Head of caudate nucleus (tissue), 42 donors: ENCODE results near the gene WDR41.

Source experiments
- DNase-seq, 42 donors: peaks; one replicate each; pipeline versions ENCODE4 v3.0.0 to v3.0.0-alpha.2; 2020 to 2021; ENCODE audit warnings: mixed read lengths in 7 of 42
- intact Hi-C: fragments of 100-400 bp; cut with DNase I; formaldehyde crosslinking; loops from one replicate; pipeline ENCODE4 v1.15.0; 2022

WDR41 gene

DNA sequence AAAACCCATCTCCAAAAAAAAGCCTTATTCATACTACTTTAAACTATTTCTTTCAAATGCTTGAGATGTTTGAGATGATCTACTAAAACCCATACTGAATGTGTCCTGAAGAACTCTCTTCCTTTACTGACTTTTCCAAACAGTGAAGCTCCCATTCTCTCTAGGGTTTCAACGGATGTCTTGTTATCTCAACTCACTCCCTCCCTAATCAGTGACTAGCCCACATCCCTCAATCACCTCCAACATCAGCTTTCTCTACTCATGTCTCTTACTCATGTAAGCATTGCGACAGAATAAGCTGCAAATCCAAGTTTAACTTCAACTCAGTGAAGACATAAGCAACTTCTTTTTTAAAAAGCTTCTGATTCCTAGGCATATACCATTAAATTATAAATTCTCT lies 42.1 kb downstream of the WDR41 start:
- intact Hi-C loops, result no loop called here
- DNase-seq, result no peak

DNA sequence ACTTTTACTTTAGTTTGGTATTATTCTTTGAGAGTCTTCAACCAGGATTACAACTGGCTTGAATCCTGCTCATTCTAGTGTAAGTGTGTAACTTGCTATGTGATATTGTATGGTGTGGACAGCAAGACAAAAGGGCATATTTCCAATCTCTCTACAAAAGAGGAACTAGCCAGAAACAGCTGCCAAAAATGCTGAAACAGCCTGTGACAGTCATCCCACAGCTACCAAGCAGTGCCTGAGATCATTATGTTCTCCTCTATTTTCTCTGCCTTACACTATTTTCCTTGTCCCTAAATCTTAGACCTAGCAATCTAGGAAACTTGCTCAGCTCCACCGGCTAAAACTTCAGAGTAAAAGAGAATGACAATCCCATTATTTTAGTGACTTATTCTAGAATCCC lies 42.8 kb downstream of the WDR41 start:
- intact Hi-C loops, result no loop called here
- peak in 5 of 42 donors; percentile 8 to 54 (median 19) for DNase-seq

DNA sequence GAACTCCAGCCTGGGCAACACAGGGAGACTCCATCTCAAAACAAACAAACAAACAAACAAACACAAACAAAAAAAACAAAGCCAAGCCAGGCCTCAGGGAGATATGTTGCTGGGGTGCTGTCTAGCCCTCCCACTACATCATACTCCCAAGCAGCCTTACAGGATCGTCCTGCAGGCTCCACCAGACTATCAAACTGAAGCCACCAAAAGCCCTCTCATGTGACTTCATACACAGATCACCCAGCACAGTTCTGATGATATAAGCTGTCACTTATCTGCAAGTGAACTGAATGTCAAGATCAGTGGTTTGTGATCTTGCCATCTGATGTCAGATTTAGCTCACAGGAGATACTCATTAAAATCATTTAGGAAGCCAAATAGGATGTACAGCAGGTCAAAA lies 43.3 kb downstream of the WDR41 start:
- intact Hi-C loops, result no loop called here
- DNase-seq, result no peak

DNA sequence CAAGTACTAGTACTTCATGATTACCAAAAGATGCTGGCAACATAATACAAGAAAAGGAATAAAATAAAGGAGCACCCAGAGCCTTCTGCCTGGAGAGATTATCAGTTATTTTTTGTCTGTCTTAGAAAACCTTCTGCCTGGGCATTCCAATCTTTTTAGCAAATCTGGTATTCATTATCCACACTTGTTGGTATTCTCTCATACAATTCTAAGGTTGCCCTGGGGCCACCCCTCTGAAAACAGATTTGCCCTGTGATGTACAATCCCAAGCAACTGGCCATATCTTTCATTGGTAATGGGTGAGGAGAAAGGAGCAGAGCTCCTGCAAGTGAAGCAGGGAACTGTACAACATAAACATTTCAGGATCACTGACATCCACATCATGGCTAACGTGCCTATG lies 47.8 kb downstream of the WDR41 start:
- intact Hi-C loops, result no loop called here
- DNase-seq, result no peak

DNA sequence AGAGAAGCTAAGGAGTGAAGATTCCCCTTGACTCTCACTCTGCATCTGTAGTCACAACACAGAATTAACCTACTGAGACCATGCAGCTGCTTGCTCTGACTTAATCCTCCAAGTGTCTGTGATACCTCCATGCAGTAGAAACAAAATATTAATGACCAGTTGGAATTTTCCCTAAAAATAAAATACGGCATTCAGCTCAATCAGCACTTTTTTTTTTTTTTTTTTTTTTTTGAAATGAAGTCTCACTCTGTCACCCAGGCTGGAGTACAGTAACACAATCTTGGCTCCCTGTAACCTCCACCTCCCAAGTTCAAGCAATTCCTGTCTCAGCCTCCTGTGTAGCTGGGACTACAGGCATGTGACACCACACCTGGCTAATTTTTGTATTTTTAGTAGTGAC lies 48.4 kb downstream of the WDR41 start:
- no peak for DNase-seq
- intact Hi-C loops, result no loop called here

DNA sequence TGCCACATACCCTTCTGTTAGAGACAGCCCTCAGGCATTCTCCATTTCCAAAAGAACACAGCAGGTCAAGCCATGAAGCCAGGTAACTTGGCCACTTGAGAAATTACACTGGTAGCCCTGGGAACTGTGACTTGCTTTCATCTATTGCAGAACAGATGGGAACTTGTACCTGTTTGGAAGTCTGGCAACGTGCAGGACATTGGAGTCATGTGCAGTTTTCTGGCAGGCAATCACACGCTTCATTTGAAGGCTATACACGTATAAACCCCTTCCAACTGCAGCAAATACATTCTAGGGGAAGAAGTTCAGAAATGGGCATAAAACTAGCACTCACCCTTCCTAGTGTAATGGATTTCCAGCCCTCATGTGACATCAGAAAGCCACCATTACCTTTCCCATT lies 54.0 kb downstream of the WDR41 start:
- intact Hi-C loops, result no loop called here
- peak in 1 of 42 donors; percentile 20 for DNase-seq

DNA sequence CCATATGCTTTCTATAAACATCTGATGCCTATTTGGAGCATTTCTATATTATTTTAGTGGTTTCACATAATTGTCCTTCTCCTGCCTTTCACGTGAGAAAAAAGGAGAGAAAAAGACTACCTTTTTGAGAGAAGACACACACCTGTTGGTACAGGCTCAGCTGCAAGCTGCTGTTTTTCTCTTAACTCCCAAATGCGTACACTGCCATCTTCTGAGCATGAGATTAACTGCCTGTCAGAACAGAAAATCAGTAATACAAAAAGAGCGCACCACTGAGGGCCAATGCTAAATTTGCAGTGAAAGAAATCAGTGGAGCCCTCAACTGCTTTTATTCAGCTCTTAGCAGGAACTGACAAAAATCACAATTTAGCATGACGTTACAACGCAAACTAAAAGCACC lies 54.9 kb downstream of the WDR41 start:
- intact Hi-C loops, result no loop called here

DNA sequence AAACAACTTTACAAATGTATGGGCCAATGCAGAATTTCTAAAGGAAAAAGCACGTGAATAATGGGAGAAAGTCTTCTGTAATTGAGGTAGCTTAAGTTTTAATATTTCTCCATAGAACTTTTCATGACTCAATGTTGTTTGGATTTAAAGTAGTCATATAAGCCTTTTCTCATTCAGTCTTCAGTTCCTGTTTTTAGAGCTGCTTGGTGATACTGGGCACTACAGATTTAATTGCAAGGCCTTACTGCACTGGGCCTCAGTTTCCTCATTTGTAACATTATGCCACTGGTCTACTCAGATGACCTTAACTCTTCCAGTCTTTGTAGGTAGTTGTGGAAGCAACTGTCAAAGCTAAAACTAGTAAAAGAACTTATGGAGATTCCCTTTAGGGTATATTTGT lies 60.4 kb downstream of the WDR41 start:
- intact Hi-C loops, result no loop called here

More for the DNA sequence above, 54.9 kb downstream of the WDR41 start:
- DNase-seq, result peak in 20 of 42 donors; percentile 16 to 73 (median 50)

DNA sequence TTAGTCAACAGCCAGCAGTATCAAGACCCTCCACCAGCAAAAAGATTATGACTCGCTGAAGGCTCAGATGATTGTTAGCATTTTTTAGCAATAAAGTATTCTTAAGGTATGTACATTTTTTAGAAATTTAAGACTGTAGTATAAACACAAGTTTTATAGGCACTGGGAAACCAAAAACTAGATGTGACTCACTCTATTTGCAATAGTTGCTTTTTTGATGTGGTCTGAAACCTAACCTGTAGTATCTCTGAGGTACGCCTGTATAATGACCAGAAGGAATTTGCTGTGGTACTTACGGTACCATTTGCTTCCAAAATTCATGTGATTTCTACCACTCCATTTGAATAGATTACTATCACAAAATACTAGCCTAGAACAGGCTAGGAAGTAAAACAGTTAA lies 60.8 kb downstream of the WDR41 start:
- intact Hi-C loops, result no loop called here
- DNase-seq, result no peak

More for the DNA sequence above, 60.4 kb downstream of the WDR41 start:
- DNase-seq, result no peak

DNA sequence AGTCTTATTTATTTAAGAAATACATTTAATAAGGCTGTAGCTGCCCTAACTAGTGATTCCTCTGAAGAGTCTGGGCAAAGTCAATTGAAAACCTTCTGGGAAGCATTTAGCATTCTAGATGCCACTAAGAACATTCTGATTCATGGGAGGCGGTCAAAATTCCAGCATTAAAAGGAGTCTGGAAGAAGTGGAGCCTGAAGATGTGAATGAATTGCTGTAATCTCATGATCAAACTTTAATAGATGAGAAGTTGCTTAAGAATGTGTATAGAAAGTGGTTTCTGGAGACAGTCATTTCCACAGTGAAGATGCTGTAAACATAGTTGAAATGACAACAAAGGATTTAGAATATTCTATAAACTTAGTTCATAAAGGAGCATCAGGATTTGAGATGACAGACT lies 61.4 kb downstream of the WDR41 start:
- intact Hi-C loops, result no loop called here

DNA sequence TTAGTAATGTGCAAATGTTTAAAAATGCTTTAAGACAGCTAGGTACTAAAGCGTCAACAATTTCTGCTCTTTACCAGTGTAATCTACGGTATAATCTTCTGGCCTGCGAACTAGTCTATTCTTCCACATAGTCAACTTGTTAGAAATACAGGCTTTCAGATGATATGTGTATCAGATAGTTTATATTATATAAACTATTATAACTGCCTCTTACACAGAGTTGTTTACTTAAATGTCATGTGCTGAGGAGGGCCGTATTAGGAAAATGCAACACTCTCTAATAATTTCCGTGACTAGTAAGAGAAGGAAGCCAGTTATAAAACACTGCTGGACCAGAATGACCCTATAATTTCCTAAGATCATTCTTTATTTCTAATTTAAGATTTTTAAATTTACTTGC lies 63.6 kb downstream of the WDR41 start:
- intact Hi-C loops, result no loop called here

More for the DNA sequence above, 61.4 kb downstream of the WDR41 start:
- no peak for DNase-seq

DNA sequence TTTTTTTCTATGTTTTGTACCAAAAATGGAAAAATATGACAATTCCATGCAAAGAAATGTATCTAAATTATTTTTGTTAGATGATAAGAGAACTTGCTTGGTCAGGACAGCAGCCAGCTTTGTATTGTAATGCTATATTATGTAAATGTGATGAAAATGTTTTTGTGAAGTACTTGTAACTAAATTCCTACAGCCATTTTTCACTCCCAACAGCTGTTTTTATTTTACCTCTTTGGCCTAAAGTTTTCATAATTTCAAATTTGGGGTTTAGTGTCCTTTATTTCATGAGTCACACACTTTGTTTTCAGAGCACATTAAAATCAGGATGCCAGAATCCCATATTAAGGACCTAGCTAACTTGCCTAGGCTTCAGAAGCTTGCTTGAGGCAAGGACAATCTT lies 64.1 kb downstream of the WDR41 start:
- DNase-seq, result no peak
- intact Hi-C loops, result no loop called here

More for the DNA sequence above, 63.6 kb downstream of the WDR41 start:
- no peak for DNase-seq

DNA sequence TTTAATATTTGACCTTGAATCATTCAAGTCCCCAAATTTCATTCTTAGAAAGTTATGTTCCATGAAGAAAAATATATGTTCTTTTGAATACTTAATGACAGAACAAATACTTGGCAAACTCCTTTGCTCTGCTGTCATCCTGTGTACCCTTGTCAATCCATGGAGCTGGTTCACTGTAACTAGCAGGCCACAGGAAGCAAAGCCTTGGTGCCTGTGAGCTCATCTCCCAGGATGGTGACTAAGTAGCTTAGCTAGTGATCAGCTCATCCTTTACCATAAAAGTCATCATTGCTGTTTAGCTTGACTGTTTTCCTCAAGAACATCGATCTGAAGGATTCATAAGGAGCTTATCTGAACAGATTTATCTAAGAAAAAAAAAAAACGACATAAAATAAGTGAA lies 65.4 kb downstream of the WDR41 start:
- intact Hi-C loops, result no loop called here
- no peak for DNase-seq

DNA sequence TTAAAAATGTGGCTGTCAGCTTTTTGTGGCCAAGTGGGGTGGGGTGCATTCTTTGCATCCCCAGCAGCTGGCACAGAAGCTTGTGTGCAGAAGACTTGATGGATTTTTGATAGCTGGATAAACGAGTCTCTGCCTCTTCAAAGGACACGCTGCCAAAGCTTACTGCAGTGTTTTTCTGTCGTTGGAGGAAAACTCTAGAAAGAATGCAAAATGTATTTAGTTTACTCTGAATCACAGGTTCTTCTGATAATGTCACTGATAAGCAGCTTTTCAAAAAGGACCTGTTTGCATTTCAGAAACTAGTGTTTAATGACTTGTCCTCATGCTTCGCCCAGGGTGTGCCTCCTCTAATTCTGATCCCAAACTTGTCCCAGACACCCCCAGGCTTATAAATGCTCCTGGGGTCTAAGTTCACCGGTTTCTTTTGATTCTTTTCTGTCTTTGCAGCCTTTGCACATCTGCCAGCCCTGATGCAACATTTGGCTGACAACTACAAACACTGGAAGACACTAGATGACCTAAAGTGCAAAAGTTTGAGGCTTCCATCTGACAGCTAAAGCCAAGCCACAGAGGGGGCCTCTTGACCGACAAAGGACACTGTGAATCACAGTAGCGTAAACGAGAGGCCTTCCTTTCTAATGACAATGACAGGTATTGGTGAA lies 66.0 kb downstream of the WDR41 start:
- DNase-seq, result no peak
- intact Hi-C loops, result no loop called here

DNA sequence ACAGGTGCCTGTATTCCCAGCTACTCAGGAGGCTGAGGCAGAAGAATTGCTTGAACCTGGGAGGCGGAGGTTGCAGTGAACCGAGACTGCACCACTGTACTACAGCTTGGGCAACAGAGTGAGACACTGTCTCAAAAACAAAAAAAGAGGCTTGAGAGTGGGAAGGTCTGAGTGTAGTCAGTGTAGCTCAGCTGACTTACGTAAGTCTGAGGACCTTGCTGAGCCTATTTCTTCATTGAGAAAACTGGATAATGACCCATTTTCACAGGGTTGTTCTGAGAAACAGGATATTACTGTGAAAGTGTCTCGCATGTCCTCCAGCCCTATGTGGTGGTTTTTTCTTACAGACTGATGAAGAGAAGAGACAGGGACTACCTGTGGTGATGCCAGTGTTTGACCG lies 66.7 kb downstream of the WDR41 start:
- intact Hi-C loops, result no loop called here
- DNase-seq, result no peak

DNA sequence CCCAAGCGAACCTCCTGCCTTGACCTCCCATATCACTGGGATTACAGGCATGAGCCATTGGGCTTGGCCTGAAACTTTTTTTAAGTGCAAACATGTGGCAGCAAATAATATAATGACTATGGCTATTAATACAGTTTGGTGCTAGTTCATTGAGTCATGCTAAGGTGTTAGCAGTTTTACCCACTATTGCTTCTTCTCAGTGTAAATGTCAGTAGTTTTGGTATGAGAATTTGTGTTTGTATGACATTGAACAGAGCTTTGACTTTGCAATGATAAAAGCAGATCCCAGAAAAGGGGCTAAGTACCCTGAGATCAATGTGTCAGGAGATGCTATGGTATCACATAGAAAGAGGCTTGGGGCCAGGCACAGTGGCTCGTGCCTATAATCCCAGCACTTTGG lies 67.2 kb downstream of the WDR41 start:
- no peak for DNase-seq
- intact Hi-C loops, result no loop called here

DNA sequence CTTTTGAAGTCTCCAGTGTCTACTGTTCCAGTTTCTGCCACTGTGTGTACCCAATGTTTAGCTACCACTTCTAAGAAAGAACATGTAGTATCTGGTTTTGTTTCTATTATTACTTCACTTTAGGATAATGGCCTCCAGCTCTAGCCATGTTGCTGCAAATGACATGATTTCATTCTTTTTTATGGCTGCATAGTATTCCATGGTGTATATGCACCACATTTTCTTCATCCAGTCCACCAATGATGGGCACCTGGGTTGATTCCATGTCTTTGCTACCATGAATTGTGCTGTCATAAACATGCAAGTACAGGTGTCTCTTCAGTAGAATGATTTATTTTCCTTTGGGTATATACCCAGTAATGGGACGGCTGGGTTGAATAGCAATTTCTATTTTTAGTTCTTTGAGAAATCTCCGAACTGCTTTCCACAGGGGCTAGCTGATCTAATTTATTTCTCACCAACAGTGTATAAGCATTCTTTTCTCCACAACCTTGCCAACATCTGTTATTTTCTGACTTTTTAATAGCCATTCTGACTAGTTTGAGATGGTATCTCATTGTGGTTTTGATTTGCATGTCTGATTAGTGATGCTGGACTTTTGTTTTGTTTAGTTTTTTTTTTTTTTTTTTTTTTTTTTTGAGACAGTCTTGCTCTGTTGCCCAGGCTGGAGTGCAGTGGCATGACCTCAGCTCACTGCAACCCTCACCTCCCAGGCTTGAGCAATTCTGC lies 68.9 kb downstream of the WDR41 start:
- intact Hi-C loops, result no loop called here
- DNase-seq, result no peak

DNA sequence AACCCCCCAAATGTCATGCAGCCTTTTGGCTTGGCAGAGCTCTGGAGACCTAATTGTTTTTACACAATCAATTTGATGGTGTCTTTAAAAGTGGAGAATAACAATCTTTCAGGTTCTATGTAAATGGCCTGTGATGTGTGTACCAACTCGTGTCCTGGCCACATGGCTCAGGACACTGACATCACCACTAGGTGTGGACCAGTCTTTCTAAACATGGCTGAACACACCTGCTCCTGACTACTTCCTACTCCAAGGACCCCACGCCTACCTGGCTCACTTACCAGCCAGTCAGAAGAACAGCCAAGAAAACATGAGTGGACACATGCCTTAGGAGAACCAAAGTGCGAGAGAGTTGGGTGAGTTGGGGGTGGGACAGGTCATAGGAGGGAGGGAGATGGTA lies 71.2 kb downstream of the WDR41 start:
- intact Hi-C loops, result no loop called here
- DNase-seq, result no peak

DNA sequence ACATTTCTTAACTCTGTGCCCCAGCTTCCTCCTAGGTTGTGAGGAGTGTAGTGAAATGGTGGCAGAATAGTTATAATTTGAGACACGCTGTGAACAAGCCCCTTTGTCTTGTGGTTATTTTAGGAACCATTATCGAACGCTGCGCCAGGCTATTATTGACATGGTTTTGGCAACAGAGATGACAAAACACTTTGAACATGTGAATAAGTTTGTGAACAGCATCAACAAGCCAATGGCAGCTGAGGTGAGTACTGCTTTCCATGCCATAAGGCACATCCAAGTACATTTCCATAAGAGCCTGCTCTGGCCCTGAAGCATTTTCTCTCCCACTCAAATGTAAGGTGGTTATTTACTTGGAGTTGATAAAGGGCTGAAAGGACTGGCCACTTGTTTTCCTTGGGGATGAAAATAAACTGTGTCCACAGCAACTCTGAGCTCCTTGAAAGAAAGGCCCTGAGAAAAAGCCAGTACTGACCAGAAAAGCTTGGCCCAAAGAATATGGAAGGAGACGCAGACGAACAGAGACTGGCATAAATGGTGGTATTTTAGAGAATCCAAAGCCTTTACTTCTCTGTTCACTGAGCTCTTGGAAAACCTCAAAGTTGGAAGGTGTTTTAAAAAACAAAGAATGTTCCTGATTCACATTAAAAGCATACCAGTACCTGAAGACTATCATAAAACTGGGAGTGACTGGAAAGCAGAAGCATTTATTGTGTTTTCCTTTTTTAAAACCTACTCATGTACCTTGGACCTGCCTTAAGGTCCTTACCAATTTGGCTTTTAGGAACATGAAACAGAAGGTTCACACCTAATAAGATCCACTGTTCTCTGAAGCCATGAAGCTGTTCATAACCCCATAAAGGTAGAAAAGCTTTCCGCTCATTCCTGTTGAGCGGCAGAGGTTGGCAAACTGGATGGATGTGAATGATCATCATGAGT lies 72.2 kb downstream of the WDR41 start:
- DNase-seq, result no peak
- intact Hi-C loops, result no loop called here
